GM12878 (cell line): ENCODE measurements around the gene PLCB4. TPM values are rescaled to one million over a fixed set of nuclear protein-coding genes. Genes with fewer than 3 reads are reported as not detected.

Experiments
- ATAC-seq: fragments of 200-7000 bp; cut with Tn5 transposase; 3 replicates; pipeline ENCODE4 v1.9.1; 2020; ENCODE audit warnings: mild to moderate bottlenecking, moderate library complexity
- BruUV-seq: library from RNA; stranded (reverse); fragments of 400-500 nt; replicated peaks from 2 replicates; lab custom pipeline; 2021; lab: Mats Ljungman, UMichigan
- CTCF ChIA-PET: fragments of 300-600 bp; sonication (Branson Sonifier 250); formaldehyde crosslinking; extraction: SDS; loops from one replicate; lab custom pipeline; 2021; ENCODE audit warnings: inconsistent platforms; lab: Yijun Ruan, JAX
- POLR2A ChIA-PET: fragments of 350-600 bp; formaldehyde crosslinking; extraction: SDS; loops from one replicate; lab custom pipeline; 2021; ENCODE audit warnings: inconsistent platforms; lab: Charles Lee
- RAD21 ChIA-PET: fragments of 300-600 bp; sonication (Branson Sonifier 250); formaldehyde crosslinking; loops from one replicate; lab custom pipeline; 2023; ENCODE audit warnings: antibody characterized with exemption; ENCODE audit not compliant: unreplicated experiment; lab: Charles Lee
- SMC1A ChIA-PET: fragments of 300-600 bp; sonication (Branson Sonifier 250); formaldehyde crosslinking; loops from one replicate; lab custom pipeline; 2023; ENCODE audit not compliant: unreplicated experiment, uncharacterized antibody; lab: Charles Lee
- DNase-seq: peaks from one replicate; pipeline ENCODE4 v3.0.0-alpha.2; 2011; ENCODE audit warnings: low read depth, low spot score
- FAIRE-seq: peaks from 3 replicates; lab custom pipeline; 2011; peaks lifted over from hg19 to GRCh38; lab: Jason Lieb, UNC
- H2AFZ ChIP-seq: 2 replicates; pipeline ENCODE4 v1.6.0; 2011; ENCODE audit warnings: low read depth, low read length, control low read depth; ENCODE audit not compliant: control insufficient read depth
- H3K27ac ChIP-seq: 2 replicates; pipeline ENCODE4 v1.5.1; 2011; ENCODE audit warnings: control low read depth; ENCODE audit not compliant: control insufficient read depth, insufficient read depth
- H3K27me3 ChIP-seq, 2 experiments: replicated peaks in 1 of 2; 2 replicates each; pipeline versions ENCODE4 v1.6.0 to v1.6.1; 2011; ENCODE audit warnings: low read length in 1 of 2; ENCODE audit not compliant: control insufficient read depth in 2 of 2, insufficient read depth in 2 of 2
- H3K36me3 ChIP-seq, 2 experiments: 2 replicates each; pipeline ENCODE4 v1.5.1; 2011; ENCODE audit warnings: low read length in 1 of 2; ENCODE audit not compliant: control insufficient read depth in 2 of 2, insufficient read depth in 2 of 2
- H3K4me1 ChIP-seq: 2 replicates; pipeline ENCODE4 v1.6.1; 2011; ENCODE audit warnings: mild to moderate bottlenecking, low read length, moderate library complexity, mixed read lengths; ENCODE audit not compliant: control insufficient read depth, insufficient read depth
- H3K4me2 ChIP-seq: 2 replicates; pipeline ENCODE4 v1.6.0; 2011; ENCODE audit warnings: control low read depth; ENCODE audit not compliant: control insufficient read depth, insufficient read depth
- H3K4me3 ChIP-seq: fragments of 200-600 bp; sonication (generic); 2 replicates; pipeline ENCODE4 v1.5.1; 2016
- H3K79me2 ChIP-seq: 2 replicates; pipeline ENCODE4 v1.6.0; 2011; ENCODE audit warnings: low read length; ENCODE audit not compliant: control insufficient read depth, insufficient read depth
- H3K9ac ChIP-seq: 2 replicates; pipeline ENCODE4 v1.8.0; 2011; ENCODE audit warnings: low read length, control low read depth, mixed read lengths; ENCODE audit not compliant: control insufficient read depth, insufficient read depth
- H3K9me3 ChIP-seq: replicated peaks from 3 replicates; pipeline ENCODE4 v1.5.1; 2011; ENCODE audit warnings: mild to moderate bottlenecking, low read length; ENCODE audit not compliant: control insufficient read depth, insufficient read depth
- H4K20me1 ChIP-seq: 2 replicates; pipeline ENCODE4 v1.6.0; 2011; ENCODE audit not compliant: control insufficient read depth, insufficient read depth
- CEBPZ ChIP-seq: fragments of 150-350 bp; IDR thresholded peaks from 2 replicates; pipeline ENCODE4 v1.6.1; 2016; ENCODE audit warnings: low read depth, low read length
- NKRF ChIP-seq: fragments of 450-650 bp; conservative IDR thresholded peaks from 2 replicates; pipeline ENCODE4 v1.6.1; 2017; ENCODE audit warnings: mild to moderate bottlenecking, moderate library complexity
- SIN3A ChIP-seq: IDR thresholded peaks from 2 replicates; pipeline ENCODE4 v1.6.1; 2012; ENCODE audit warnings: low read depth, low read length, improper control_type of control experiment
- SMARCA5 ChIP-seq: fragments of 450-650 bp; IDR thresholded peaks from 2 replicates; pipeline ENCODE4 v1.6.1; 2017; ENCODE audit warnings: mild to moderate bottlenecking
- WGBS: methylation state at CpG from one replicate; pipeline ENCODE4 v1.1.6; 2016; ENCODE audit warnings: low lambda C conversion rate; ENCODE audit not compliant: insufficient replicate concordance, insufficient coverage; ENCODE audit errors: missing lambda C conversion rate; 5-methylcytosine and 5-hydroxymethylcytosine counted together
- in situ Hi-C: fragments of 300-500 bp; cut with MboI; formaldehyde crosslinking; loops from 9 replicates; pipeline ENCODE4 v1.14.3; 2018; ENCODE audit warnings: mixed read lengths
- intact Hi-C: fragments of 100-400 bp; cut with micrococcal nuclease; formaldehyde crosslinking; loops from one replicate; pipeline ENCODE4 v1.14.2; 2022; ENCODE audit not compliant: unreplicated experiment
- polyA plus RNA-seq, 11 experiments: library from polyadenylated mRNA; depleted of rRNA in 4 of 11; unstranded in 6 of 11; stranded (reverse) in 5 of 11; fragments of >200 nt; fragmentation: Nextera tagmentation in 4 of 11; fragmentation: Illumina TruSeq in 1 of 11; extraction: Ambion mirVana in 4 of 11; extraction: Trizol in 1 of 11; gene quantifications; 1 replicate in 1 of 11; 2 replicates in 10 of 11; pipeline versions ENCODE4 v1.2.1 to v1.2.3, GENCODE V29; 2011 to 2016; ENCODE audit warnings: inconsistent platforms in 2 of 11, missing spikeins in 2 of 11, low read depth in 1 of 11
- total RNA-seq, 4 experiments: library from RNA; depleted of rRNA in 3 of 4; stranded (reverse); fragments of >200 nt in 3 of 4; fragmentation: Illumina TruSeq in 1 of 4; extraction: Trizol in 1 of 4; gene quantifications; 2 replicates each; pipeline versions ENCODE4 v1.2.1 to v1.2.3, GENCODE V29; 2013 to 2021
- TF ChIP-seq, protein P1 (sequence below): fragments of 450-650 bp; IDR thresholded peaks from 2 replicates; pipeline ENCODE4 v1.6.1; 2018; ENCODE audit warnings: mild to moderate bottlenecking, low read depth, moderate library complexity; ENCODE audit not compliant: partially characterized antibody
- TF ChIP-seq, protein P2 (sequence below): fragments of 450-650 bp; formaldehyde crosslinking; IDR thresholded peaks from 2 replicates; pipeline ENCODE4 v1.4.0; 2020; ENCODE audit warnings: mild to moderate bottlenecking, moderate library complexity

PLCB4 gene
- total and polyA plus RNA-seq, 10 of the 15 experiments (the other 5 are each of a cell fraction or from before 2014, with no cell fraction given), result not detected

- TF ChIP-seq, protein P1, sequence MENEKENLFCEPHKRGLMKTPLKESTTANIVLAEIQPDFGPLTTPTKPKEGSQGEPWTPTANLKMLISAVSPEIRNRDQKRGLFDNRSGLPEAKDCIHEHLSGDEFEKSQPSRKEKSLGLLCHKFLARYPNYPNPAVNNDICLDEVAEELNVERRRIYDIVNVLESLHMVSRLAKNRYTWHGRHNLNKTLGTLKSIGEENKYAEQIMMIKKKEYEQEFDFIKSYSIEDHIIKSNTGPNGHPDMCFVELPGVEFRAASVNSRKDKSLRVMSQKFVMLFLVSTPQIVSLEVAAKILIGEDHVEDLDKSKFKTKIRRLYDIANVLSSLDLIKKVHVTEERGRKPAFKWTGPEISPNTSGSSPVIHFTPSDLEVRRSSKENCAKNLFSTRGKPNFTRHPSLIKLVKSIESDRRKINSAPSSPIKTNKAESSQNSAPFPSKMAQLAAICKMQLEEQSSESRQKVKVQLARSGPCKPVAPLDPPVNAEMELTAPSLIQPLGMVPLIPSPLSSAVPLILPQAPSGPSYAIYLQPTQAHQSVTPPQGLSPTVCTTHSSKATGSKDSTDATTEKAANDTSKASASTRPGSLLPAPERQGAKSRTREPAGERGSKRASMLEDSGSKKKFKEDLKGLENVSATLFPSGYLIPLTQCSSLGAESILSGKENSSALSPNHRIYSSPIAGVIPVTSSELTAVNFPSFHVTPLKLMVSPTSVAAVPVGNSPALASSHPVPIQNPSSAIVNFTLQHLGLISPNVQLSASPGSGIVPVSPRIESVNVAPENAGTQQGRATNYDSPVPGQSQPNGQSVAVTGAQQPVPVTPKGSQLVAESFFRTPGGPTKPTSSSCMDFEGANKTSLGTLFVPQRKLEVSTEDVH, result no peak
These were observed 77.8 kb downstream of the PLCB4 start (continued) for GRCh38 chr20:9146649-9147048.

- SMC1A ChIA-PET, result no interaction called here
- H3K4me2 ChIP-seq, result no peak overlapping the region
- TF ChIP-seq, protein P2, sequence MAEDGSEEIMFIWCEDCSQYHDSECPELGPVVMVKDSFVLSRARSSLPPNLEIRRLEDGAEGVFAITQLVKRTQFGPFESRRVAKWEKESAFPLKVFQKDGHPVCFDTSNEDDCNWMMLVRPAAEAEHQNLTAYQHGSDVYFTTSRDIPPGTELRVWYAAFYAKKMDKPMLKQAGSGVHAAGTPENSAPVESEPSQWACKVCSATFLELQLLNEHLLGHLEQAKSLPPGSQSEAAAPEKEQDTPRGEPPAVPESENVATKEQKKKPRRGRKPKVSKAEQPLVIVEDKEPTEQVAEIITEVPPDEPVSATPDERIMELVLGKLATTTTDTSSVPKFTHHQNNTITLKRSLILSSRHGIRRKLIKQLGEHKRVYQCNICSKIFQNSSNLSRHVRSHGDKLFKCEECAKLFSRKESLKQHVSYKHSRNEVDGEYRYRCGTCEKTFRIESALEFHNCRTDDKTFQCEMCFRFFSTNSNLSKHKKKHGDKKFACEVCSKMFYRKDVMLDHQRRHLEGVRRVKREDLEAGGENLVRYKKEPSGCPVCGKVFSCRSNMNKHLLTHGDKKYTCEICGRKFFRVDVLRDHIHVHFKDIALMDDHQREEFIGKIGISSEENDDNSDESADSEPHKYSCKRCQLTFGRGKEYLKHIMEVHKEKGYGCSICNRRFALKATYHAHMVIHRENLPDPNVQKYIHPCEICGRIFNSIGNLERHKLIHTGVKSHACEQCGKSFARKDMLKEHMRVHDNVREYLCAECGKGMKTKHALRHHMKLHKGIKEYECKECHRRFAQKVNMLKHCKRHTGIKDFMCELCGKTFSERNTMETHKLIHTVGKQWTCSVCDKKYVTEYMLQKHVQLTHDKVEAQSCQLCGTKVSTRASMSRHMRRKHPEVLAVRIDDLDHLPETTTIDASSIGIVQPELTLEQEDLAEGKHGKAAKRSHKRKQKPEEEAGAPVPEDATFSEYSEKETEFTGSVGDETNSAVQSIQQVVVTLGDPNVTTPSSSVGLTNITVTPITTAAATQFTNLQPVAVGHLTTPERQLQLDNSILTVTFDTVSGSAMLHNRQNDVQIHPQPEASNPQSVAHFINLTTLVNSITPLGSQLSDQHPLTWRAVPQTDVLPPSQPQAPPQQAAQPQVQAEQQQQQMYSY (CRISPR knock-in tag), result no peak
- no peak for TF ChIP-seq CEBPZ
- TF ChIP-seq SMARCA5, result no peak
- no peak for TF ChIP-seq SIN3A
- no peak for TF ChIP-seq NKRF
These were observed 78.7 kb downstream of the PLCB4 start for GRCh38 chr20:9147547-9148024.

More at GRCh38 chr20:9147547-9148024, 78.7 kb downstream of the PLCB4 start:
- intact Hi-C loops, result no loop called here
- RAD21 ChIA-PET, result no interaction called here
- 3% methylated on average over 2 of the region's 2 CpGs for WGBS
- no peaks in the 10 kb centered on the region for H3K79me2 ChIP-seq
- no peak overlapping the region for H3K4me3 ChIP-seq
- BruUV-seq, result no TSS peak
- no peak overlapping the region for H2AFZ ChIP-seq
- FAIRE-seq (no peak), DNase-seq (no peak), ATAC-seq (no peak)
- H3K27me3 ChIP-seq, result no peaks in the 10 kb centered on the region
- no peaks in the 10 kb centered on the region for H4K20me1 ChIP-seq
- POLR2A ChIA-PET, result no interaction called here
- no peaks in the 10 kb centered on the region for H3K9me3 ChIP-seq
- CTCF ChIA-PET, result no interaction called here
- no peaks in the 10 kb centered on the region for H3K36me3 ChIP-seq
- no peak overlapping the region for H3K9ac ChIP-seq
- in situ Hi-C loops, result no loop called here
- no peaks in the 10 kb centered on the region for H3K4me1 ChIP-seq
- H3K27ac ChIP-seq, result no peak overlapping the region
